ENCODE data around the gene ATF7.

Gene ATF7

GRCh38 chr12:53530061-53530460 lies 96.1 kb downstream of the ATF7 start:
- H3K27me3 ChIP-seq (ENCODE audit: low read depth, low read length), result no peaks in the 10 kb centered on the region
- H3K4me2 ChIP-seq (ENCODE audit: low read length), result no peak overlapping the region
- no peaks in the 10 kb centered on the region for H3K4me1 ChIP-seq (ENCODE audit: low read length)
- H3K9ac ChIP-seq (ENCODE audit: low read length), result no peak overlapping the region
- no peak overlapping the region for H2AFZ ChIP-seq (ENCODE audit: low read depth, low read length)
- no peak overlapping the region for H3K27ac ChIP-seq (ENCODE audit: low read length)
- H3K36me3 ChIP-seq (replicated peaks; ENCODE audit: low read depth, low read length), result peaks cover 14% of the 10 kb centered on the region
- H3K4me3 ChIP-seq (ENCODE audit: low read length), result no peak overlapping the region
- TF ChIP-seq CTCF (IDR thresholded peaks at IDR 0.05; ENCODE audit: low read depth, low read length) (no peak), EZH2phosphoT487 (IDR thresholded peaks at IDR 0.05; ENCODE audit: low read depth) (no peak)
- no peaks in the 10 kb centered on the region for H3K79me2 ChIP-seq (ENCODE audit: low read length)
- no peaks in the 10 kb centered on the region for H4K20me1 ChIP-seq (ENCODE audit: insufficient read depth, low read length)
- no peaks in the 10 kb centered on the region for H3K9me3 ChIP-seq (ENCODE audit: insufficient read depth, low read length)

DNA sequence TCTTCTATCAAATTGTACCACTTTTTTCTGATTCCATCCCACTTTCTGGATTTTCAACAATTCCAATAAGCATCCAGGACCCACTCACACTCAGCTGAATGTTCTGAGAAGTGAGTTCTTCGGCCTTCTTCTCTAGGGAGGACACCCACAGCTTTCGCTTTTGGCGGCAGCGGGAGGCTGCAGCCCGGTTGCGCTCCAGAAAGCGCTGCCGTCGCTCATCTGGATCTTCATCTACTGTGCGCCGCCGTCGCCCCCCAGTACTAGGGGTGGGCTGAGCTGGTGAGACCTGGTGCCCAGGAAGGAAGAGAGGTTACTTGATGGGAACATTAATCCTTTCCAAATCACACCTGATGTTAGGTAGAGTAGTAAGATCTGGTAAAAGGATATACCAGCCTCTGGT lies 101.7 kb downstream of the ATF7 start:
- no peak overlapping the region for H3K4me3 ChIP-seq (ENCODE audit: low read length)
- no peaks in the 10 kb centered on the region for H3K79me2 ChIP-seq (ENCODE audit: low read length)
- no peaks in the 10 kb centered on the region for H3K27me3 ChIP-seq (ENCODE audit: low read depth, low read length)
- H3K4me2 ChIP-seq (ENCODE audit: low read length), result no peak overlapping the region
- H3K9ac ChIP-seq (ENCODE audit: low read length), result no peak overlapping the region
- no peak overlapping the region for H3K27ac ChIP-seq (ENCODE audit: low read length)
- no peak overlapping the region for H2AFZ ChIP-seq (ENCODE audit: low read depth, low read length)
- H3K36me3 ChIP-seq (replicated peaks; ENCODE audit: low read depth, low read length), result peaks cover 8% of the 10 kb centered on the region
- H4K20me1 ChIP-seq (ENCODE audit: insufficient read depth, low read length), result no peaks in the 10 kb centered on the region
- no peaks in the 10 kb centered on the region for H3K9me3 ChIP-seq (ENCODE audit: insufficient read depth, low read length)
- TF ChIP-seq CTCF (IDR thresholded peaks at IDR 0.05; ENCODE audit: low read depth, low read length) (no peak), EZH2phosphoT487 (IDR thresholded peaks at IDR 0.05; ENCODE audit: low read depth) (no peak)
- no peaks in the 10 kb centered on the region for H3K4me1 ChIP-seq (ENCODE audit: low read length)

DNA sequence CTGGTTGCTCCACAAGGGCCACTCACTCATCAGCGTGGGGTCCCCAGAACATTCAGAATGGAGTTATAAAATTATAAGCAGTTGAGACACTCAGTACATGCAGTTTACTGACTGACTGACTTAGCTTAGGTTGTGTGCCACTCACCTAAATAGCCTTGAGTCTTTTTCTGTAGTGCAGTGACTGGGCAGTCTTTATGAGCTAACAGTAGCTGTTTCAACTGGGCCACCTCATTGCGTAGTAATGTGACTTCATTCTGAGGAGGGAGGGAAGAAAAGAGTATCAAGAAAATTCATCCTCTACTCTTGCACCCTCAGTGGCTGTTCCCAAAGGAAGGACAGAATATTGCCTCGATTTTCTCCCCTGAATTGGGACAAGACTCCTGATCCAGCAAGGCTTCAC lies 103.1 kb downstream of the ATF7 start:
- Histone ChIP-seq H3K27me3 (ENCODE audit: low read depth, low read length) (no peaks in the 10 kb centered on the region), H3K79me2 (ENCODE audit: low read length) (no peaks in the 10 kb centered on the region), H3K4me3 (ENCODE audit: low read length) (no peak overlapping the region), H3K27ac (ENCODE audit: low read length) (no peak overlapping the region), H3K36me3 (replicated peaks; ENCODE audit: low read depth, low read length) (peaks cover 8% of the 10 kb centered on the region), H4K20me1 (ENCODE audit: insufficient read depth, low read length) (no peaks in the 10 kb centered on the region), H3K9ac (ENCODE audit: low read length) (no peak overlapping the region), H3K4me1 (ENCODE audit: low read length) (no peaks in the 10 kb centered on the region), H3K9me3 (ENCODE audit: insufficient read depth, low read length) (no peaks in the 10 kb centered on the region), H3K4me2 (ENCODE audit: low read length) (no peak overlapping the region), H2AFZ (ENCODE audit: low read depth, low read length) (no peak overlapping the region)
- TF ChIP-seq CTCF (IDR thresholded peaks at IDR 0.05; ENCODE audit: low read depth, low read length) (no peak), EZH2phosphoT487 (IDR thresholded peaks at IDR 0.05; ENCODE audit: low read depth) (no peak)

DNA sequence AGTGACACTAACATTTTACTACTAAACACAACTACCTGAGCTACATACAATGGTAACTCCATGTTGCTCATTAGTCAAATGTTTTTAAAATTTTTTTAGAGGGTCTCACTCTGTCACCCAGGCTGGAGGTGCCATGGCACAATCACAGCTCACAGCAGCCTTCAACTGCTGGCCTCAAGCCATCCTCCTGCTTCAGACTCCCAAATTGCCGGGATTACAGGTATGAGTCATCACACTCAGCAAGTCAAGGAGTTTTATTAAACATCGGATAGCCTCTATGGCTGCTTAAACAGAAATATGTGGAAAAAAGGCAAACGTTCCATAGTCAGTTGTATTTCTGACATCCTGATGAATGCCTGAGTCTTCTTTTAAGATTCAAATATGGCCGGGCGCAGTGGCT lies 107.8 kb downstream of the ATF7 start:
- Histone ChIP-seq H3K9me3 (ENCODE audit: insufficient read depth, low read length) (no peaks in the 10 kb centered on the region), H3K27me3 (ENCODE audit: low read depth, low read length) (no peaks in the 10 kb centered on the region), H3K4me2 (ENCODE audit: low read length) (no peak overlapping the region), H3K36me3 (replicated peaks; ENCODE audit: low read depth, low read length) (peaks cover 7% of the 10 kb centered on the region), H2AFZ (ENCODE audit: low read depth, low read length) (no peak overlapping the region), H3K27ac (ENCODE audit: low read length) (no peak overlapping the region), H3K4me3 (ENCODE audit: low read length) (no peak overlapping the region), H3K79me2 (ENCODE audit: low read length) (no peaks in the 10 kb centered on the region), H3K9ac (ENCODE audit: low read length) (no peak overlapping the region), H3K4me1 (ENCODE audit: low read length) (no peaks in the 10 kb centered on the region), H4K20me1 (ENCODE audit: insufficient read depth, low read length) (no peaks in the 10 kb centered on the region)
- TF ChIP-seq CTCF (IDR thresholded peaks at IDR 0.05; ENCODE audit: low read depth, low read length) (no peak), EZH2phosphoT487 (IDR thresholded peaks at IDR 0.05; ENCODE audit: low read depth) (no peak)

All from OCI-LY3 (cell line).